Measurements from ENCODE around the gene ZDHHC17. TPM values are rescaled to one million over a fixed set of nuclear protein-coding genes. Genes with fewer than 3 reads are reported as not detected.

ZDHHC17 gene
- polyA plus RNA-seq, 1 of the 3 experiments (the other 2 are of a cell fraction), result 28.6 TPM

- H3K9me2 ChIP-seq, result no peaks in the 10 kb centered on the region
- peaks cover 15% of the 10 kb centered on the region for H3F3A ChIP-seq (replicated peaks; ENCODE audit: insufficient read depth)
- 92% methylated on average over 4 of the region's 4 CpGs for WGBS (ENCODE audit: low lambda C conversion rate)
- no peak overlapping the region; a peak in 1 of 4 replicates for H3K27ac ChIP-seq (ENCODE audit: low read depth in 2 of 2, low read length in 1 of 2)
- no peaks in the 10 kb centered on the region for H3K27me3 ChIP-seq (ENCODE audit: insufficient read depth)
- no peak for TF ChIP-seq ELF1 (IDR thresholded peaks at IDR 0.05)
- TF ChIP-seq FOXJ3 (CRISPR knock-in tag; IDR thresholded peaks at IDR 0.05), result no peak
- no peak for TF ChIP-seq RCOR1 (IDR thresholded peaks at IDR 0.05; ENCODE audit: low read length)
- TF ChIP-seq IRF3 (IDR thresholded peaks at IDR 0.05; ENCODE audit: low read depth, low read length), result no peak
- TF ChIP-seq RAD21 (IDR thresholded peaks at IDR 0.05; ENCODE audit: low read length), result no peak
- no peak for TF ChIP-seq USF1 (IDR thresholded peaks at IDR 0.05; ENCODE audit: borderline replicate concordance, low read depth)
- no peak for TF ChIP-seq NFIC (IDR thresholded peaks at IDR 0.05; ENCODE audit: borderline replicate concordance)
- no peak for TF ChIP-seq FOXM1 (IDR thresholded peaks at IDR 0.05; ENCODE audit: low read depth)
- TF ChIP-seq MAX (IDR thresholded peaks at IDR 0.05; ENCODE audit: low read depth), result no peak
- no peak for TF ChIP-seq POLR2AphosphoS5 (IDR thresholded peaks at IDR 0.05; ENCODE audit: low read depth, low read length)
- no peak for TF ChIP-seq USF2 (IDR thresholded peaks at IDR 0.05; ENCODE audit: borderline replicate concordance, low read depth, low read length)
- no peak for TF ChIP-seq TEAD4 (IDR thresholded peaks at IDR 0.05; ENCODE audit: borderline replicate concordance, insufficient read depth)
- TF ChIP-seq GATA2 (CRISPR knock-in tag; IDR thresholded peaks at IDR 0.05), result no peak
- H3K9me3 ChIP-seq, result no peaks in the 10 kb centered on the region; the same call in 1 of the 2 replicates
- no peaks in the 10 kb centered on the region for H4K20me1 ChIP-seq (ENCODE audit: insufficient read depth)
- no peak overlapping the region for H2AFZ ChIP-seq (ENCODE audit: low read depth)
- H3K4me1 ChIP-seq (ENCODE audit: control insufficient read depth in 1 of 2, insufficient read depth in 2 of 2, low read depth in 1 of 2, low read length in 1 of 2), result peaks cover 3 to 13% of the 10 kb centered on the region in 2 experiments
- ChIA-PET CTCF (interaction anchor here (1.0 to 1.2 kb wide), 2 partner anchors 8 to 10 kb away, joined by 3 read pairs; no protein-coding TSS in a partner anchor), POLR2A (no interaction called here)
- no peak for DNase-seq
- no peaks in the 10 kb centered on the region for H3K79me2 ChIP-seq (ENCODE audit: insufficient read depth)
- H3K4me2 ChIP-seq, result no peak overlapping the region
- peaks cover 51 to 53% of the 10 kb centered on the region in 2 experiments for H3K36me3 ChIP-seq (replicated peaks in 1 of 2; ENCODE audit: control insufficient read depth in 1 of 2, insufficient read depth in 2 of 2, low read length in 1 of 2)
- no peak overlapping the region for H3K9ac ChIP-seq
- no peak overlapping the region for H3K4me3 ChIP-seq (ENCODE audit: low read depth in 2 of 2, low read length in 1 of 2)
Measured at GRCh38 chr12:76859611-76860010, 95.7 kb downstream of the ZDHHC17 start.

- peaks cover 45 to 49% of the 10 kb centered on the region in 2 experiments for H3K36me3 ChIP-seq (replicated peaks in 1 of 2; ENCODE audit: control insufficient read depth in 1 of 2, insufficient read depth in 2 of 2, low read length in 1 of 2)
- POLR2A ChIA-PET, result no interaction called here
- WGBS (ENCODE audit: low lambda C conversion rate), result 95% methylated on average over 3 of the region's 3 CpGs
Measured at GRCh38 chr12:76860256-76860655, 96.3 kb downstream of the ZDHHC17 start.

More at GRCh38 chr12:76860256-76860655, 96.3 kb downstream of the ZDHHC17 start:
- Histone ChIP-seq H3K9me2 (no peaks in the 10 kb centered on the region), H3F3A (replicated peaks; ENCODE audit: insufficient read depth) (peaks cover 19% of the 10 kb centered on the region), H4K20me1 (ENCODE audit: insufficient read depth) (no peaks in the 10 kb centered on the region), H3K27me3 (ENCODE audit: insufficient read depth) (no peaks in the 10 kb centered on the region), H3K4me3 (ENCODE audit: low read depth in 2 of 2, low read length in 1 of 2) (no peak overlapping the region), H3K9me3 (no peaks in the 10 kb centered on the region; the same call in 1 of the 2 replicates), H2AFZ (ENCODE audit: low read depth) (no peak overlapping the region), H3K4me2 (no peak overlapping the region), H3K9ac (no peak overlapping the region), H3K4me1 (ENCODE audit: control insufficient read depth in 1 of 2, insufficient read depth in 2 of 2, low read depth in 1 of 2, low read length in 1 of 2) (peaks cover 3 to 15% of the 10 kb centered on the region in 2 experiments), H3K27ac (ENCODE audit: low read depth in 2 of 2, low read length in 1 of 2) (no peak overlapping the region), H3K79me2 (ENCODE audit: insufficient read depth) (no peaks in the 10 kb centered on the region)
- DNase-seq, result no peak
- CTCF ChIA-PET, result no interaction called here
- TF ChIP-seq GABPA (IDR thresholded peaks at IDR 0.05; ENCODE audit: low read depth), result no peak
- no peak for TF ChIP-seq EP300 (IDR thresholded peaks at IDR 0.05; ENCODE audit: borderline replicate concordance in 1 of 2, low read depth in 1 of 2, low read length in 1 of 2)
- TF ChIP-seq SMC3 (IDR thresholded peaks at IDR 0.05; ENCODE audit: low read depth, low read length), result no peak
- no peak for TF ChIP-seq TCF12 (IDR thresholded peaks at IDR 0.05)
- no peak for TF ChIP-seq USF1 (IDR thresholded peaks at IDR 0.05; ENCODE audit: borderline replicate concordance, low read depth)
- no peak for TF ChIP-seq ELF1 (IDR thresholded peaks at IDR 0.05)
- TF ChIP-seq FOXJ3 (CRISPR knock-in tag; IDR thresholded peaks at IDR 0.05), result no peak
- TF ChIP-seq TAF1 (IDR thresholded peaks at IDR 0.05; ENCODE audit: borderline replicate concordance, low read depth, low read length), result no peak
- no peak for TF ChIP-seq RFX5 (IDR thresholded peaks at IDR 0.05; ENCODE audit: low read length)
- TF ChIP-seq REST (IDR thresholded peaks at IDR 0.05; ENCODE audit: low read depth, low read length), result no peak
- TF ChIP-seq FOSL2 (IDR thresholded peaks at IDR 0.05; ENCODE audit: borderline replicate concordance, low read depth), result no peak

Data from SK-N-SH (cell line).